HCT116 (cell line): ENCODE results near the gene GRIFIN. TPM values are rescaled to one million over a fixed set of nuclear protein-coding genes. Genes with fewer than 3 reads are reported as not detected.

Experiments
- ATAC-seq: fragments of 200-7000 bp; cut with Tn5 transposase; 2 replicates; pipeline ENCODE4 v1.9.1; 2020; ENCODE audit warnings: mild to moderate bottlenecking, moderate library complexity
- BruUV-seq: library from RNA; stranded (reverse); fragments of 400-500 nt; replicated peaks from 2 replicates; lab custom pipeline; 2021; lab: Mats Ljungman, UMichigan
- CTCF ChIA-PET: fragments of 300-600 bp; sonication (Branson Sonifier 250); formaldehyde crosslinking; loops from one replicate; lab custom pipeline; 2021; ENCODE audit warnings: antibody characterized with exemption; lab: Charles Lee
- POLR2A ChIA-PET: fragments of 300-600, 350-600 bp; sonication (Branson Sonifier 250); formaldehyde crosslinking; loops from one replicate; lab custom pipeline; 2021; ENCODE audit warnings: antibody characterized with exemption; lab: Charles Lee
- RAD21 ChIA-PET, 2 experiments: fragments of 300-600 bp; sonication (Branson Sonifier 250); formaldehyde crosslinking; loops; one replicate each; lab custom pipeline; 2023; ENCODE audit warnings: low total read pairs in 2 of 2; ENCODE audit not compliant: uncharacterized antibody in 2 of 2, unreplicated experiment in 2 of 2, low non-redundant PET in 1 of 2; lab: Charles Lee
- DNase-seq: peaks from one replicate; pipeline ENCODE4 v3.0.0-alpha.2; 2010; ENCODE audit warnings: low read depth, low spot score
- H2AFZ ChIP-seq: fragments of 200-600 bp; shearing (Covaris generic), sonication (generic); 2 replicates; pipeline ENCODE4 v1.6.1; 2017; ENCODE audit warnings: low read depth, mixed run types, mixed read lengths, antibody characterized with exemption, low read length; ENCODE audit not compliant: poor library complexity, severe bottlenecking
- H3K27ac ChIP-seq: 2 replicates; pipeline ENCODE4 v1.5.1; 2012; ENCODE audit warnings: low read depth, low read length
- H3K27me3 ChIP-seq: fragments of 200-600 bp; sonication (generic); 2 replicates; pipeline ENCODE4 v1.6.1; 2016; ENCODE audit warnings: mixed run types, low read length, mixed read lengths; ENCODE audit not compliant: insufficient read depth
- H3K36me3 ChIP-seq, 2 experiments: fragments of 200-500 bp in 1 of 2; fragments of 200-600 bp in 1 of 2; sonication (Bioruptor generic) in 1 of 2; sonication (generic) in 1 of 2; 2 replicates each; pipeline versions ENCODE4 v1.5.1 to v1.6.1; 2014 to 2016; ENCODE audit warnings: low read length in 2 of 2, inconsistent platforms in 1 of 2, mixed read lengths in 1 of 2, mixed run types in 1 of 2; ENCODE audit not compliant: insufficient read depth in 2 of 2, control insufficient read depth in 1 of 2
- H3K4me1 ChIP-seq, 2 experiments: fragments of 200-600 bp in 1 of 2; sonication (generic) in 1 of 2; 2 replicates each; pipeline versions ENCODE4 v1.5.1 to v1.6.1; 2012 to 2017; ENCODE audit warnings: low read length in 2 of 2, inconsistent platforms in 1 of 2, mild to moderate bottlenecking in 1 of 2, mixed read lengths in 1 of 2, mixed run types in 1 of 2, moderate library complexity in 1 of 2; ENCODE audit not compliant: insufficient read depth in 2 of 2, control insufficient read depth in 1 of 2
- H3K4me2 ChIP-seq: fragments of 200-600 bp; sonication (generic); 2 replicates; pipeline ENCODE4 v1.6.1; 2017; ENCODE audit warnings: mixed run types, low read length, mixed read lengths
- H3K4me3 ChIP-seq, 2 experiments: fragments of 200-600 bp in 1 of 2; sonication (generic) in 1 of 2; replicated peaks in 1 of 2; 2 replicates each; pipeline ENCODE4 v1.5.1; 2011 to 2016; ENCODE audit warnings: low read length in 2 of 2, control low read depth in 1 of 2, low read depth in 1 of 2, mild to moderate bottlenecking in 1 of 2, mixed read lengths in 1 of 2, mixed run types in 1 of 2
- H3K79me2 ChIP-seq: fragments of 200-600 bp; sonication (generic); 2 replicates; pipeline ENCODE4 v1.6.1; 2017; ENCODE audit warnings: mild to moderate bottlenecking, mixed run types, low read length, moderate library complexity, mixed read lengths; ENCODE audit not compliant: insufficient read depth
- H3K9ac ChIP-seq: fragments of 200-600 bp; sonication (generic); 2 replicates; pipeline ENCODE4 v1.6.1; 2016; ENCODE audit warnings: low read length, mixed read lengths
- H3K9me2 ChIP-seq: fragments of 200-600 bp; sonication (generic), shearing (Covaris generic); 2 replicates; pipeline ENCODE4 v1.6.1; 2017; ENCODE audit warnings: mixed run types, mild to moderate bottlenecking, moderate library complexity; ENCODE audit not compliant: insufficient read depth
- H3K9me3 ChIP-seq, 2 experiments: fragments of 200-500 bp in 1 of 2; fragments of 200-600 bp in 1 of 2; sonication (Bioruptor generic) in 1 of 2; sonication (generic) in 1 of 2; 2 replicates each; pipeline ENCODE4 v1.6.1; 2014 to 2017; ENCODE audit warnings: low read length in 2 of 2, mixed read lengths in 2 of 2, inconsistent platforms in 1 of 2, low read depth in 1 of 2, mild to moderate bottlenecking in 1 of 2, mixed run types in 1 of 2, moderate library complexity in 1 of 2; ENCODE audit not compliant: control insufficient read depth in 1 of 2, insufficient read depth in 1 of 2
- H4K20me1 ChIP-seq: fragments of 200-600 bp; sonication (generic), shearing (Covaris generic); 2 replicates; pipeline ENCODE4 v1.6.1; 2017; ENCODE audit warnings: mixed run types, mild to moderate bottlenecking, moderate library complexity; ENCODE audit not compliant: insufficient read depth
- CBX3 ChIP-seq: IDR thresholded peaks from 2 replicates; pipeline ENCODE4 v1.6.1; 2012; ENCODE audit warnings: low read depth
- EGR1 ChIP-seq: IDR thresholded peaks from 2 replicates; pipeline ENCODE4 v1.6.1; 2012; ENCODE audit warnings: low read depth
- ELF1 ChIP-seq: IDR thresholded peaks from 2 replicates; pipeline ENCODE4 v1.6.1; 2012; ENCODE audit warnings: low read depth, borderline replicate concordance
- EZH2 ChIP-seq: fragments of 200-600 bp; sonication (generic); IDR thresholded peaks from 2 replicates; pipeline ENCODE4 v1.6.1; 2017; ENCODE audit warnings: antibody characterized with exemption, mixed run types
- EZH2phosphoT487 ChIP-seq: fragments of 200-600 bp; IDR thresholded peaks from 2 replicates; pipeline ENCODE4 v1.6.1; 2018; ENCODE audit warnings: antibody characterized with exemption, borderline replicate concordance
- JUND ChIP-seq: IDR thresholded peaks from 2 replicates; pipeline ENCODE4 v1.6.1; 2012
- POLR2AphosphoS5 ChIP-seq: IDR thresholded peaks from 2 replicates; pipeline ENCODE4 v1.6.1; 2011; ENCODE audit warnings: mild to moderate bottlenecking, low read depth, low read length, moderate library complexity
- RAD21 ChIP-seq: IDR thresholded peaks from 2 replicates; pipeline ENCODE4 v1.6.1; 2012; ENCODE audit warnings: low read depth, mild to moderate bottlenecking
- TCF7L2 ChIP-seq: IDR thresholded peaks from 2 replicates; pipeline ENCODE4 v1.7.0; 2011; ENCODE audit warnings: borderline replicate concordance, inconsistent platforms; ENCODE audit not compliant: insufficient read depth, insufficient read length; ENCODE audit errors: extremely low read depth
- ZFX ChIP-seq: fragments of 450-650 bp; IDR thresholded peaks from 2 replicates; pipeline ENCODE4 v1.6.1; 2017
- ZNF274 ChIP-seq: fragments of 200-500 bp; sonication (Bioruptor generic); IDR thresholded peaks from 2 replicates; pipeline ENCODE4 v1.6.1; 2014; ENCODE audit warnings: mild to moderate bottlenecking, low read depth, low read length, inconsistent platforms
- intact Hi-C: fragments of 100-400 bp; cut with micrococcal nuclease; formaldehyde crosslinking; loops from 2 replicates; pipeline ENCODE4 v1.10.0; 2022
- total RNA-seq: library from RNA; stranded (reverse); gene quantifications from one replicate; pipeline ENCODE4 v1.2.1, GENCODE V29; 2021; ENCODE audit not compliant: unreplicated experiment
- TF ChIP-seq, protein P1 (sequence below): IDR thresholded peaks from 2 replicates; pipeline ENCODE4 v1.6.1; 2012
- TF ChIP-seq, protein P2 (sequence below): IDR thresholded peaks from 2 replicates; pipeline ENCODE4 v1.6.1; 2012; ENCODE audit warnings: low read depth

Gene GRIFIN
- total RNA-seq, 1 experiment from 2014 or later: not detected

- Histone ChIP-seq H2AFZ (no peak overlapping the region), H3K79me2 (no peaks in the 10 kb centered on the region), H3K9me2 (no peaks in the 10 kb centered on the region), H3K9ac (no peak overlapping the region), H3K36me3 (no peaks in the 10 kb centered on the region), H3K4me3 (no peak overlapping the region), H3K4me1 (peaks cover 0 to under 1% of the 10 kb centered on the region in 2 experiments; a peak in 1 of 4 replicates), H3K4me2 (no peak overlapping the region), H3K27me3 (no peaks in the 10 kb centered on the region), H3K27ac (no peak overlapping the region), H3K9me3 (no peaks in the 10 kb centered on the region), H4K20me1 (no peaks in the 10 kb centered on the region)
- CTCF ChIA-PET: no interaction called here
- POLR2A ChIA-PET: no interaction called here
- RAD21 ChIA-PET: no interaction called here
- intact Hi-C loops: no loop called here
- DNase-seq (no peak), ATAC-seq (no peak)
- TF ChIP-seq TCF7L2 (no peak), EZH2 (no peak), ZFX (no peak), POLR2AphosphoS5 (no peak), JUND (no peak), CBX3 (no peak), RAD21 (no peak), ZNF274 (no peak), EZH2phosphoT487 (no peak), EGR1 (no peak), ELF1 (no peak)
- TF ChIP-seq, protein P1, sequence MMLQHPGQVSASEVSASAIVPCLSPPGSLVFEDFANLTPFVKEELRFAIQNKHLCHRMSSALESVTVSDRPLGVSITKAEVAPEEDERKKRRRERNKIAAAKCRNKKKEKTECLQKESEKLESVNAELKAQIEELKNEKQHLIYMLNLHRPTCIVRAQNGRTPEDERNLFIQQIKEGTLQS: no peak
- TF ChIP-seq, protein P2, sequence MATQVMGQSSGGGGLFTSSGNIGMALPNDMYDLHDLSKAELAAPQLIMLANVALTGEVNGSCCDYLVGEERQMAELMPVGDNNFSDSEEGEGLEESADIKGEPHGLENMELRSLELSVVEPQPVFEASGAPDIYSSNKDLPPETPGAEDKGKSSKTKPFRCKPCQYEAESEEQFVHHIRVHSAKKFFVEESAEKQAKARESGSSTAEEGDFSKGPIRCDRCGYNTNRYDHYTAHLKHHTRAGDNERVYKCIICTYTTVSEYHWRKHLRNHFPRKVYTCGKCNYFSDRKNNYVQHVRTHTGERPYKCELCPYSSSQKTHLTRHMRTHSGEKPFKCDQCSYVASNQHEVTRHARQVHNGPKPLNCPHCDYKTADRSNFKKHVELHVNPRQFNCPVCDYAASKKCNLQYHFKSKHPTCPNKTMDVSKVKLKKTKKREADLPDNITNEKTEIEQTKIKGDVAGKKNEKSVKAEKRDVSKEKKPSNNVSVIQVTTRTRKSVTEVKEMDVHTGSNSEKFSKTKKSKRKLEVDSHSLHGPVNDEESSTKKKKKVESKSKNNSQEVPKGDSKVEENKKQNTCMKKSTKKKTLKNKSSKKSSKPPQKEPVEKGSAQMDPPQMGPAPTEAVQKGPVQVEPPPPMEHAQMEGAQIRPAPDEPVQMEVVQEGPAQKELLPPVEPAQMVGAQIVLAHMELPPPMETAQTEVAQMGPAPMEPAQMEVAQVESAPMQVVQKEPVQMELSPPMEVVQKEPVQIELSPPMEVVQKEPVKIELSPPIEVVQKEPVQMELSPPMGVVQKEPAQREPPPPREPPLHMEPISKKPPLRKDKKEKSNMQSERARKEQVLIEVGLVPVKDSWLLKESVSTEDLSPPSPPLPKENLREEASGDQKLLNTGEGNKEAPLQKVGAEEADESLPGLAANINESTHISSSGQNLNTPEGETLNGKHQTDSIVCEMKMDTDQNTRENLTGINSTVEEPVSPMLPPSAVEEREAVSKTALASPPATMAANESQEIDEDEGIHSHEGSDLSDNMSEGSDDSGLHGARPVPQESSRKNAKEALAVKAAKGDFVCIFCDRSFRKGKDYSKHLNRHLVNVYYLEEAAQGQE: no peak
- BruUV-seq: no TSS peak
Measured at GRCh38 chr7:2511769-2512168, 35.6 kb upstream of the GRIFIN start.
